Chondrocyte (in vitro differentiated cells): ENCODE results near the gene JPH3. TPM values are rescaled to one million over a fixed set of nuclear protein-coding genes. Genes with fewer than 3 reads are reported as not detected.
A peak's percentile ranks its signal among the peaks of the same experiment; 100 is the strongest.
"Not testable (repeated sequence)": the region's sequence is repeated elsewhere in the genome, so short reads cannot be mapped to it uniquely, and the experiment has no call there.

Source experiments
- DNase-seq: peaks from one replicate; pipeline ENCODE4 v3.0.0; 2021; ENCODE audit warnings: mixed read lengths, low spot score
- H3K27ac Mint-ChIP-seq: one replicate; pipeline ENCODE4 v1.8.0; 2021; ENCODE audit warnings: mild to moderate bottlenecking, moderate library complexity, mixed read lengths; ENCODE audit not compliant: unreplicated experiment
- H3K27me3 Mint-ChIP-seq: 2 replicates; pipeline ENCODE4 v1.8.0; 2021; ENCODE audit warnings: low read depth, mixed read lengths
- H3K36me3 Mint-ChIP-seq: 2 replicates; pipeline ENCODE4 v1.8.0; 2021; ENCODE audit warnings: low read depth, mixed read lengths
- H3K4me1 Mint-ChIP-seq: 2 replicates; pipeline ENCODE4 v1.8.0; 2021; ENCODE audit warnings: low read depth, mild to moderate bottlenecking, mixed read lengths
- H3K4me3 Mint-ChIP-seq: one replicate; pipeline ENCODE4 v1.8.0; 2021; ENCODE audit warnings: mild to moderate bottlenecking, moderate library complexity, mixed read lengths; ENCODE audit not compliant: unreplicated experiment
- H3K9me3 Mint-ChIP-seq: 2 replicates; pipeline ENCODE4 v1.8.0; 2021; ENCODE audit warnings: low read depth, mixed read lengths
- CTCF ChIP-seq: fragments of 200-600 bp; sonication (generic); IDR thresholded peaks from 2 replicates; pipeline ENCODE4 v1.5.0; 2021; ENCODE audit warnings: antibody characterized with exemption, mild to moderate bottlenecking, moderate library complexity
- total RNA-seq: library from RNA; stranded (reverse); gene quantifications from 3 replicates; pipeline ENCODE4 v1.2.1, GENCODE V29; 2021

The JPH3 gene
- total RNA-seq, 1 donor from 2014 or later: 1.2 TPM

- Mint-ChIP-seq H3K4me1 (no peaks in the 10 kb centered on the region), H3K9me3 (no peaks in the 10 kb centered on the region), H3K27ac (no peak overlapping the region), H3K4me3 (no peak overlapping the region), H3K27me3 (peaks cover 2% of the 10 kb centered on the region), H3K36me3 (peaks cover 26% of the 10 kb centered on the region)
- TF ChIP-seq CTCF: no peak
- no peak for DNase-seq
Measured at GRCh38 chr16:87715658-87716057, 113.3 kb downstream of the JPH3 start.

DNA sequence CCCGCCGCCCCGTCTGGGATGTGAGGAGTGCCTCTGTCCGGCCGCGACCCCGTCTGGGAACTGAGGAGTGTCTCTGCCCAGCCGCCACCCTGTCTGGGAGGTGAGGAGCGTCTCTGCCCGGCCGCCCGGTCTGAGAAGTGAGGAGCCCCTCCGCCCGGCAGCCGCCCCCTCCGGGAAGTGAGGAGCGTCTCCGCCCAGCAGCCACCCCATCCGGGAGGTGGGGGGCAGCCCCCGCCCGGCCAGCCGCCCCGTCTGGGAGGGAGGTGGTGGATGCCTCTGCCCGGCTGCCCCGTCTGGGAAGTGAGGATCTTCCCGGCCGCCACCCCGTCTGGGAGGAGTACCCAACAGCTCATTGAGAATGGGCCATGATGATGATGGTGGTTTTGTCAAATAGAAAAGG is 116.5 kb downstream of the JPH3 start:
- Mint-ChIP-seq H3K4me1 (peaks cover 14% of the 10 kb centered on the region), H3K36me3 (peaks cover 24% of the 10 kb centered on the region)
- H3K27me3 Mint-ChIP-seq, H3K4me3 Mint-ChIP-seq, H3K27ac Mint-ChIP-seq, H3K9me3 Mint-ChIP-seq, DNase-seq: not testable (repeated sequence)

- no peak for TF ChIP-seq CTCF
- H3K36me3 Mint-ChIP-seq: peaks cover 21% of the 10 kb centered on the region
- H3K27ac Mint-ChIP-seq: no peak overlapping the region
- H3K27me3 Mint-ChIP-seq: no peaks in the 10 kb centered on the region
- peaks cover 22% of the 10 kb centered on the region for H3K4me1 Mint-ChIP-seq
- no peak overlapping the region for H3K4me3 Mint-ChIP-seq
- no peaks in the 10 kb centered on the region for H3K9me3 Mint-ChIP-seq
- DNase-seq: no peak
Measured at GRCh38 chr16:87720446-87720845, 118.1 kb downstream of the JPH3 start.

DNA sequence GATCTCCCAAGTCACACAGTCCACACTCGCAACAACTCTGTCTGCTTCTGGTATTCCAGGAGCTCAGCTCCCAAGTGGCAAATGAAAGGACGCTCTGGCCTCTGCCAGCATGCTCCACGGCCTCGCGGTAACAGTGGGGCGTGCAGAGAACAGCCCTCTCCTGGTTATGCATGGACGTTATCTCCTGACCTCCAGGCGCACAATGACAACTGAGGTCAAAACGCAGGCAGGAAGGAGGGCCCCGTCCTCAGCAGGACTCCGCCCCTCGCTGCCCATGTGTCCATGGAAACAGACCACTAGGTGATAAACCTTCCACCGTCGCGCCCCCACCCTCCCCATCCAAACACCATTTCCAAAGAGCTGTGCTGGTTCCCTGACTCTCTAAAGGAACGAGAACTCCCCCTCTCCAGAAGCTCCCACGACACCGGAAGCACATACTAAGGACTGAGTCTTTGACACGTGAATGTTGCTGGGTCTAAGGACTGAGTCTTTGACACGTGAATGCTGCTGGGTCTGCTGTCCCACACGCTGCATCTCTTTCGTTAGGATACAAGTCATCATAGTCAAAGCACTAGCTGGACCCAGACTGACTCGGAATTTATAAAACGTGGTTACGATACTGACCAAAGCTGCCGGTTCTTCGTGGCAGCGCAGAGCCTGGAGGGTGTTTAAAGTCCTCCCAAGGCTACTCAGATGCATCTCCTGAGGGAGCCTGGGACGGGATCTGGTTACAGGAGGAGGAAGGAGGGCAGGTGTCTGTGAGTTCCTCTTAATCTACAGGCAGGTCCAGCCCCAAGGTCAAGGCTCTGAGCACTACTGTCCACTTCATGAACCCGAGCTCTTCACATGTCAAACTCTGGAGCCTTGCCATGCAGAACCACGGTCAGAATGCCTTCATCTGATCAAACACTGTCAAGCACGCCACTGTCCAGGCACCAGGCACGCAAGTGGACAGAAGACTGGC is 119.6 kb downstream of the JPH3 start:
- H3K4me3 Mint-ChIP-seq: no peak overlapping the region
- TF ChIP-seq CTCF: no peak
- H3K36me3 Mint-ChIP-seq: peaks cover 22% of the 10 kb centered on the region
- H3K27ac Mint-ChIP-seq: no peak overlapping the region
- no peaks in the 10 kb centered on the region for H3K27me3 Mint-ChIP-seq
- H3K9me3 Mint-ChIP-seq: no peaks in the 10 kb centered on the region
- no peak for DNase-seq
- H3K4me1 Mint-ChIP-seq: peaks cover 30% of the 10 kb centered on the region

GRCh38 chr16:87722590-87723225 is 120.4 kb downstream of the JPH3 start:
- H3K4me3 Mint-ChIP-seq: no peak overlapping the region

More at GRCh38 chr16:87722590-87723225, 120.4 kb downstream of the JPH3 start:
- Mint-ChIP-seq H3K27me3 (no peaks in the 10 kb centered on the region), H3K4me1 (peaks cover 30% of the 10 kb centered on the region), H3K36me3 (peaks cover 22% of the 10 kb centered on the region), H3K27ac (peak overlapping the region; percentile 43), H3K9me3 (no peaks in the 10 kb centered on the region)
- DNase-seq: no peak
- TF ChIP-seq CTCF: no peak
